ENCODE data around the gene PRKAG2. TPM values are rescaled to one million over a fixed set of nuclear protein-coding genes. Genes with fewer than 3 reads are reported as not detected.

PRKAG2 gene
- total RNA-seq, 3 donors from 2014 or later, result 32.3 to 56.6 (median 34.4) TPM

DNA sequence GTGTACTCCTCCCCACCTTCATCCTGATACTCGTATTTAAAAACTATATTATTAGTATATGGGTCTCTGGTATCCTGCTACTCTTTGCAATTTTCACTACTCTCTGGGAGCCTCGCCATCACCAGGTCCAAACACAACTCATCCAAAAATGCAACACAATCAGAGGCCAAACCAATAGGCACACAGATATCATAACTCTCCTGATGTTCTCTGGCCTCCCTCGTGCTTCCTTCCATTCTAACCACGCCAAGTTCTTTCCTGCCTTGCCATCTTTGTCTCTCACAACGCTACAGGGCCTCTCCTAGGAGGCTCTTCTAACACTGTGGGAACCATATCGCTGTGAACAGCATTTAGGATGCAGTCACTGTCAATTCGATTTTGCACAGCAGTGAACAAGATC is 364.6 kb downstream of the PRKAG2 start:
- Histone ChIP-seq H3K4me1 (peaks cover 0 to 3% of the 10 kb centered on the region in 2 donors), H3K4me3 (no peak overlapping the region), H3K27me3 (no peaks in the 10 kb centered on the region), H3K9me3 (no peaks in the 10 kb centered on the region), H3K36me3 (no peaks in the 10 kb centered on the region), H3K27ac (no peak overlapping the region)
- intact Hi-C loops (cut with DNase I; ENCODE audit: low total_unique reads), result loop anchor here (10.0 kb wide), 1 partner anchor 48 kb away; no protein-coding TSS in a partner anchor
- DNase-seq (ENCODE audit: low spot score in 2 of 2), result no peak
- TF ChIP-seq POLR2A (IDR thresholded peaks at IDR 0.05) (no peak), POLR2AphosphoS5 (IDR thresholded peaks at IDR 0.05) (no peak)
- TF ChIP-seq, protein P1, sequence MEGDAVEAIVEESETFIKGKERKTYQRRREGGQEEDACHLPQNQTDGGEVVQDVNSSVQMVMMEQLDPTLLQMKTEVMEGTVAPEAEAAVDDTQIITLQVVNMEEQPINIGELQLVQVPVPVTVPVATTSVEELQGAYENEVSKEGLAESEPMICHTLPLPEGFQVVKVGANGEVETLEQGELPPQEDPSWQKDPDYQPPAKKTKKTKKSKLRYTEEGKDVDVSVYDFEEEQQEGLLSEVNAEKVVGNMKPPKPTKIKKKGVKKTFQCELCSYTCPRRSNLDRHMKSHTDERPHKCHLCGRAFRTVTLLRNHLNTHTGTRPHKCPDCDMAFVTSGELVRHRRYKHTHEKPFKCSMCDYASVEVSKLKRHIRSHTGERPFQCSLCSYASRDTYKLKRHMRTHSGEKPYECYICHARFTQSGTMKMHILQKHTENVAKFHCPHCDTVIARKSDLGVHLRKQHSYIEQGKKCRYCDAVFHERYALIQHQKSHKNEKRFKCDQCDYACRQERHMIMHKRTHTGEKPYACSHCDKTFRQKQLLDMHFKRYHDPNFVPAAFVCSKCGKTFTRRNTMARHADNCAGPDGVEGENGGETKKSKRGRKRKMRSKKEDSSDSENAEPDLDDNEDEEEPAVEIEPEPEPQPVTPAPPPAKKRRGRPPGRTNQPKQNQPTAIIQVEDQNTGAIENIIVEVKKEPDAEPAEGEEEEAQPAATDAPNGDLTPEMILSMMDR (IDR thresholded peaks at IDR 0.05), result no peak

DNA sequence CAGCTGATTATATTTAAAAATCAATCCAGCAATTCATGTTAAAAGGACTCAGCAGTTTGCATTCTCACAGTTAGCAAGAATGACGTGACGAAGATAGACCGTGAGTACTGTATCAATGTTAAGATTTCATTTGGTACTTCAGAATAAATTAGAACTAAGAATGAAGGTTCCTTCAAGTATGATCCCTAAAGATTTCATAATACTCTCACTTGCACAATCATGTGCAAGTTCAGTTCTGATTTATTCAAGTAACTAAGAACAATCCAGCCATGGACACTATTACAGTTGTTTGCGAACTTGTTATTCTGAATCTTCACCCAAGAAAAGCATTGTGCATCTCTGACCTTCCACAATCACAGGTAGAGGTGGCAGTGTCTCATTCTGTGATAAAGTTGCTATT is 365.0 kb downstream of the PRKAG2 start:
- Histone ChIP-seq H3K36me3 (no peaks in the 10 kb centered on the region), H3K27me3 (no peaks in the 10 kb centered on the region), H3K4me1 (no peaks in the 10 kb centered on the region), H3K9me3 (no peaks in the 10 kb centered on the region), H3K4me3 (no peak overlapping the region), H3K27ac (no peak overlapping the region)
- TF ChIP-seq POLR2A (IDR thresholded peaks at IDR 0.05) (no peak), POLR2AphosphoS5 (IDR thresholded peaks at IDR 0.05) (no peak)
- TF ChIP-seq, protein P1 (IDR thresholded peaks at IDR 0.05), result no peak
- no peak for DNase-seq (ENCODE audit: low spot score in 2 of 2)
- intact Hi-C loops (cut with DNase I; ENCODE audit: low total_unique reads), result loop anchor here (10.0 kb wide), 1 partner anchor 47 kb away; no protein-coding TSS in a partner anchor

DNA sequence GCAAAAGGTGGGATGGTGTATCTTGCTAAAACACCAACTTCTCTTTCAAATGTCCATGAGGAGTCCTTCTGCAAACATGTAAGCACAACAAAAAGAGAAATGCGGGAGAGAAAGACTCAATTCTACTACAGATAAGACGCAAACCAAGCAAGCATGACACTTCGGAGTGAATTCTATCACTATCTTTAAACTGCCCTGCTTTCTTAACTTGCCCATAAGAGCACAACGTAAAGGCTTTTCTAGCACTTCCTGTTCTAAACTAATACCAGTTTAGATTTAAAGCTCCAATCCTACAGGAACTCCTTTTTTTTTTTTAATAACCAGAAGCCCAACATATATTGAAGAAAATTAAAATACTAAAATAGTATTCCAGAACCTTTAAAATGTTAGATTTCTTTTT is 365.6 kb downstream of the PRKAG2 start:
- no peaks in the 10 kb centered on the region for H3K36me3 ChIP-seq

DNA sequence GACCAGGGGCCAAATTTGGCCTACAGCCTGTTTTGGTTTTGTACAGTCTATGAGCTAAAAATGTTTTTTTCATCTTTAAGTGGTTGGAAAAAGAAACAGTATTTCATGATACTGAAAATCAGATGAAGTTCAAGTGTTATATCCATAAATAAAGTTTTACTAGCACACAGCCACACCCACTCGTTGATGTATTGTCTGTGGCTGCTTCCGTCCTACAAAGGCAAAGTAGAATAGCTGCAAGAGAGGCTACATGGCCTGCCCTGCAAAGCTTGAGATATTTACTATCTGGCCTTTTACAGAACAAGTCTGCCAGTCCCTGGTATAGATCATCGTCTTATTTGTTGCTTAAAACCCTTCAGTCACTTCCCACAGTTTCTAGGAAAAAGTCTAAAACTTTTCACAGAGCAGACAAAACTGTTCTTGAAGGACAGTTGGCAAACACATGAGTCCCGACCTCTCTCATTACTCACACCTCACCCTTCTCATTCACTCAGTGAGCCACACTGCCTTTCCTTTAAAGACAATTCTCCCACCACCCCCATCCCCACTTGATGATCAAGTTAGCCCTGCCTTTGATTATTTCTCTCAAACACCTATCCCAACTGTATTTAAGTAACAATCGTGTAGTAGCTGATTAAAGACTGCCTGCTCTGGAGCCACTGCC is 367.1 kb downstream of the PRKAG2 start:
- intact Hi-C loops (cut with DNase I; ENCODE audit: low total_unique reads), result loop anchor here (10.0 kb wide), 1 partner anchor 45 kb away; no protein-coding TSS in a partner anchor
- DNase-seq (ENCODE audit: low spot score in 2 of 2), result no peak
- no peak overlapping the region for H3K27ac ChIP-seq
- H3K9me3 ChIP-seq, result no peaks in the 10 kb centered on the region
- H3K4me3 ChIP-seq, result no peak overlapping the region
- no peaks in the 10 kb centered on the region for H3K4me1 ChIP-seq
- TF ChIP-seq POLR2A (IDR thresholded peaks at IDR 0.05) (no peak), POLR2AphosphoS5 (IDR thresholded peaks at IDR 0.05) (no peak)
- H3K27me3 ChIP-seq, result no peaks in the 10 kb centered on the region
- H3K36me3 ChIP-seq, result no peaks in the 10 kb centered on the region

More for the DNA sequence above, 365.6 kb downstream of the PRKAG2 start:
- no peaks in the 10 kb centered on the region for H3K9me3 ChIP-seq
- no peak overlapping the region for H3K27ac ChIP-seq
- no peaks in the 10 kb centered on the region for H3K4me1 ChIP-seq
- no peak for TF ChIP-seq POLR2AphosphoS5 (IDR thresholded peaks at IDR 0.05)
- no peak for TF ChIP-seq POLR2A (IDR thresholded peaks at IDR 0.05)
- TF ChIP-seq, protein P1 (IDR thresholded peaks at IDR 0.05), result no peak
- no peak for DNase-seq (ENCODE audit: low spot score in 2 of 2)
- no peaks in the 10 kb centered on the region for H3K27me3 ChIP-seq
- H3K4me3 ChIP-seq, result no peak overlapping the region
- intact Hi-C loops (cut with DNase I; ENCODE audit: low total_unique reads), result loop anchor here (10.0 kb wide), 1 partner anchor 46 kb away; no protein-coding TSS in a partner anchor

DNA sequence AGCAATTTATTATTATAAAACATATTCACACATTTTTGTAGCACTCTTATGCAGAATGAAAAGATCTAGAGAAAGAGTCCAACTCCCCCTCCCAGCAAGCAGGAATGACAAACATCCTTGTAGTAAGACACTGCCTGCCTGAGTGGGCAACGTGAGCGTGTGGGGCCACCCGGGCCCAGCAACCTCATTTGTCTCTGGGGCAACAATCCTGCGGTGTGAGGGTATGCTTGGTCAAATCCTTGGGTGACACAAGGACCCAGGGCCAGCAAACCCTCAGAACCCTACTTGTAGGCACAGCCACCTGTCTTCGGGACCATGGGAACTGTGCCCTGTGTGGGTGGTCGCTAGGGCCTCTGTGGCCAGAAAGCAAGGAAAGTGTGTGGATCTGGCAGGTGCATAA is 367.9 kb downstream of the PRKAG2 start:
- Histone ChIP-seq H3K4me1 (no peaks in the 10 kb centered on the region), H3K27me3 (no peaks in the 10 kb centered on the region), H3K27ac (no peak overlapping the region), H3K36me3 (no peaks in the 10 kb centered on the region), H3K4me3 (no peak overlapping the region), H3K9me3 (no peaks in the 10 kb centered on the region)
- DNase-seq (ENCODE audit: low spot score in 2 of 2), result no peak
- intact Hi-C loops (cut with DNase I; ENCODE audit: low total_unique reads), result no loop called here
- TF ChIP-seq POLR2AphosphoS5 (IDR thresholded peaks at IDR 0.05) (no peak), POLR2A (IDR thresholded peaks at IDR 0.05) (no peak)
- TF ChIP-seq, protein P1 (IDR thresholded peaks at IDR 0.05), result no peak

All from breast epithelium (tissue), 4 donors.